ENCODE measurements around the gene SMCO2. TPM values are rescaled to one million over a fixed set of nuclear protein-coding genes. Genes with fewer than 3 reads are reported as not detected.

SMCO2 gene
- total RNA-seq, 1 experiment from 2014 or later, result 0.36 TPM

Other genes starting within 250 kb of the SMCO2 start
- 25.2 TPM for gene STK38L, start 202.4 kb upstream of the SMCO2 start, total RNA-seq (2021; ENCODE audit: unreplicated experiment)
- 43.9 TPM for gene BMAL2, start 113.9 kb upstream of the SMCO2 start, total RNA-seq (2021; ENCODE audit: unreplicated experiment)
- 88.6 TPM for gene PPFIBP1, start 77.5 kb downstream of the SMCO2 start, total RNA-seq (2021; ENCODE audit: unreplicated experiment)
- gene REP15, start 249.7 kb downstream of the SMCO2 start, total RNA-seq (2021; ENCODE audit: unreplicated experiment), result 1.9 TPM

Data from Panc1 (cell line).